ENCODE data around the gene ANKLE2.

- TF ChIP-seq POLR2A (IDR thresholded peaks at IDR 0.05; ENCODE audit: low read length) (no peak), BHLHE40 (IDR thresholded peaks at IDR 0.05; ENCODE audit: low read depth, low read length) (no peak), CTCF (IDR thresholded peaks at IDR 0.05) (no peak), CHD2 (IDR thresholded peaks at IDR 0.05; ENCODE audit: low read length, partially characterized antibody) (no peak), RCOR1 (IDR thresholded peaks at IDR 0.05; ENCODE audit: low read depth, low read length) (no peak), EP300 (IDR thresholded peaks at IDR 0.05) (no peak), ZFP36 (IDR thresholded peaks at IDR 0.05; ENCODE audit: borderline replicate concordance, partially characterized antibody) (no peak), JUNB (IDR thresholded peaks at IDR 0.05) (no peak), HDAC2 (IDR thresholded peaks at IDR 0.05) (no peak)
These were observed 27.5 kb upstream of the ANKLE2 start for GRCh38 chr12:132789099-132789471.

Data from A549 (cell line).